HL-60 (cell line): ENCODE data around the gene GNPTG.
A peak's percentile ranks its signal among the peaks of the same experiment; 100 is the strongest.

Source experiments
- DNase-seq, 2 experiments: peaks; one replicate each; pipeline ENCODE4 v3.0.0-alpha.2; 2010 to 2020; ENCODE audit warnings: low read depth in 1 of 2, low spot score in 1 of 2
- H3K27ac ChIP-seq: fragments of 250-450 bp; sonication (Bioruptor Pico); replicated peaks from 2 replicates; pipeline ENCODE4 v1.5.1; 2020; ENCODE audit warnings: mild to moderate bottlenecking, moderate library complexity
- H3K27me3 ChIP-seq: fragments of 250-450 bp; sonication (Bioruptor Pico); 2 replicates; pipeline ENCODE4 v1.5.1; 2021; ENCODE audit warnings: mild to moderate bottlenecking, moderate library complexity; ENCODE audit not compliant: insufficient read depth, poor library complexity, severe bottlenecking
- H3K4me3 ChIP-seq: replicated peaks from 2 replicates; pipeline ENCODE4 v1.5.1; 2011; ENCODE audit warnings: mild to moderate bottlenecking, control low read depth, low read length; ENCODE audit not compliant: insufficient read depth
- CTCF ChIP-seq: IDR thresholded peaks from one replicate; pipeline ENCODE4 v1.5.1; 2011; ENCODE audit warnings: low read length, control low read depth, inconsistent platforms; ENCODE audit not compliant: insufficient read depth
- GABPA ChIP-seq: IDR thresholded peaks from 2 replicates; pipeline ENCODE4 v1.6.1; 2012; ENCODE audit warnings: low read depth
- POLR2AphosphoS5 ChIP-seq: IDR thresholded peaks from 2 replicates; pipeline ENCODE4 v1.6.1; 2012; ENCODE audit warnings: low read depth
- REST ChIP-seq: IDR thresholded peaks from 2 replicates; pipeline ENCODE4 v1.6.1; 2012; ENCODE audit warnings: low read depth; ENCODE audit not compliant: insufficient replicate concordance
- SPI1 ChIP-seq: IDR thresholded peaks from 2 replicates; pipeline ENCODE4 v1.6.1; 2012; ENCODE audit warnings: low read depth, mild to moderate bottlenecking, borderline replicate concordance

GNPTG gene

GRCh38 chr16:1317479-1318267, 34.1 kb upstream of the GNPTG start:
- H3K4me3 ChIP-seq, result no peak overlapping the region
- DNase-seq, result no peak
- no peaks in the 10 kb centered on the region for H3K27me3 ChIP-seq
- H3K27ac ChIP-seq, result no peak overlapping the region
- TF ChIP-seq CTCF, result no peak
- TF ChIP-seq REST, result no peak
- no peak; the same call in 1 of the 2 replicates for TF ChIP-seq POLR2AphosphoS5
- no peak for TF ChIP-seq SPI1
- no peak for TF ChIP-seq GABPA

GRCh38 chr16:1318268-1318545, 33.5 kb upstream of the GNPTG start:
- no peak overlapping the region for H3K4me3 ChIP-seq
- TF ChIP-seq REST (no peak), POLR2AphosphoS5 (no peak; the same call in 1 of the 2 replicates), CTCF (no peak), GABPA (no peak), SPI1 (no peak)
- H3K27ac ChIP-seq, result no peak overlapping the region
- H3K27me3 ChIP-seq, result no peaks in the 10 kb centered on the region
- no peak for DNase-seq

GRCh38 chr16:1319041-1319440, 32.7 kb upstream of the GNPTG start:
- TF ChIP-seq POLR2AphosphoS5 (peak; percentile 30; the same call in 1 of the 2 replicates), GABPA (no peak)
- no peaks in the 10 kb centered on the region for H3K27me3 ChIP-seq
- no peak overlapping the region for H3K27ac ChIP-seq
- DNase-seq, result no peak
- no peak overlapping the region for H3K4me3 ChIP-seq

- no peak for TF ChIP-seq GABPA
- no peak for TF ChIP-seq POLR2AphosphoS5
- TF ChIP-seq CTCF, result no peak
- no peak for TF ChIP-seq SPI1
- TF ChIP-seq REST, result no peak
- Histone ChIP-seq H3K27me3 (no peaks in the 10 kb centered on the region), H3K27ac (no peak overlapping the region), H3K4me3 (no peak overlapping the region)
- DNase-seq, result no peak
Observed at GRCh38 chr16:1320097-1320496, 31.6 kb upstream of the GNPTG start.
